ENCODE measurements around the gene WDR7. TPM values are rescaled to one million over a fixed set of nuclear protein-coding genes. Genes with fewer than 3 reads are reported as not detected.

The WDR7 gene
- total and polyA plus RNA-seq, 10 of the 15 experiments (the other 5 are each of a cell fraction or from before 2014, with no cell fraction given), result 2.8 to 16.5 (median 11.7) TPM

DNA sequence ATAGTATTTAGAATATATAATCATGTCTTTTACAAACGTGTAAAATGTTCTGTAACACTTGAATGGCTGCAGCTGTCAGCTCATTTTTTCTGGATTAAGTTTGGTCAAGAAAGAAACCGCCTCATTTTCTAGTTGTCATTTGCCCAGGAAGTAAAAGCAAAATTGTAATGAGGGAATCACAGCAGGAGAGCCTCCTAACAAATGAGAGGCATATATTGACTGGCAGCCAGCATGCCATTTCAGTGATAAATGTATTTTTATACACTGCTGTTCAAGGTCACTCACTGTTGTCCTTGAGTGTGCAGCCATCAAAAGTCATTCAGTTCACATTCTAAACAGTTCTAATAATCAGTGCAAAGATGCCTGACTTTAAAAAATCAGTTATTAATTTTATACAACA lies 351.5 kb downstream of the WDR7 start:
- 35% methylated on average over 2 of the region's 2 CpGs for WGBS (ENCODE audit: insufficient coverage, insufficient replicate concordance, low lambda C conversion rate, missing lambda C conversion rate)
- no peaks in the 10 kb centered on the region; the same call in 1 of the 2 replicates for H4K20me1 ChIP-seq (ENCODE audit: control insufficient read depth, insufficient read depth)
- CTCF ChIA-PET, result interaction anchor here (1.1 to 4.4 kb wide), 3 partner anchors 10 to 133 kb away, joined by 3 to 15 read pairs (median 13); no protein-coding TSS in a partner anchor
- H3K4me1 ChIP-seq (ENCODE audit: control insufficient read depth, insufficient read depth, low read length), result peaks cover 16% of the 10 kb centered on the region
- H3K9me3 ChIP-seq (replicated peaks; ENCODE audit: control insufficient read depth, insufficient read depth, low read length), result no peaks in the 10 kb centered on the region
- TF ChIP-seq IKZF2 (IDR thresholded peaks at IDR 0.05), result 0 out of 4 replicates have a peak, but pooled peaks of 1 of the 2 experiments have one; percentile 19
- TF ChIP-seq EED (IDR thresholded peaks at IDR 0.05; ENCODE audit: low read depth), result no peak
- DNase-seq (ENCODE audit: low read depth, low spot score), result no peak
- RAD21 ChIA-PET (ENCODE audit: unreplicated experiment), result interaction anchor here (0.9 to 4.6 kb wide), 4 partner anchors 11 to 49 kb away, joined by 3 to 28 read pairs (median 7); no protein-coding TSS in a partner anchor
- intact Hi-C loops (cut with micrococcal nuclease; ENCODE audit: unreplicated experiment), result no loop called here
- H3K4me2 ChIP-seq (ENCODE audit: control insufficient read depth, insufficient read depth), result no peak overlapping the region
- FAIRE-seq, result peak; percentile 52
- SMC1A ChIA-PET (ENCODE audit: uncharacterized antibody, unreplicated experiment), result interaction anchor here (0.8 to 7.8 kb wide), 10 partner anchors 8 to 127 kb away, joined by 3 to 94 read pairs (median 7); no protein-coding TSS in a partner anchor
- H3K27ac ChIP-seq (ENCODE audit: control insufficient read depth, insufficient read depth), result no peak overlapping the region
- in situ Hi-C loops (cut with MboI), result no loop called here
- H2AFZ ChIP-seq (ENCODE audit: control insufficient read depth, low read depth, low read length), result no peak overlapping the region
- H3K36me3 ChIP-seq (ENCODE audit: control insufficient read depth in 2 of 2, insufficient read depth in 2 of 2, low read length in 1 of 2), result no peaks in the 10 kb centered on the region
- no peaks in the 10 kb centered on the region for H3K27me3 ChIP-seq (replicated peaks in 1 of 2; ENCODE audit: control insufficient read depth in 2 of 2, insufficient read depth in 2 of 2, low read length in 1 of 2)
- no peak for ATAC-seq
- BruUV-seq (replicated peaks), result no TSS peak
- H3K79me2 ChIP-seq (ENCODE audit: control insufficient read depth, insufficient read depth, low read length), result no peaks in the 10 kb centered on the region
- POLR2A ChIA-PET, result interaction anchor here (1.0 kb wide), 1 partner anchor 16 kb away, joined by 3 read pairs; no protein-coding TSS in a partner anchor
- no peak overlapping the region for H3K4me3 ChIP-seq
- H3K9ac ChIP-seq (ENCODE audit: control insufficient read depth, insufficient read depth, low read length), result no peak overlapping the region

DNA sequence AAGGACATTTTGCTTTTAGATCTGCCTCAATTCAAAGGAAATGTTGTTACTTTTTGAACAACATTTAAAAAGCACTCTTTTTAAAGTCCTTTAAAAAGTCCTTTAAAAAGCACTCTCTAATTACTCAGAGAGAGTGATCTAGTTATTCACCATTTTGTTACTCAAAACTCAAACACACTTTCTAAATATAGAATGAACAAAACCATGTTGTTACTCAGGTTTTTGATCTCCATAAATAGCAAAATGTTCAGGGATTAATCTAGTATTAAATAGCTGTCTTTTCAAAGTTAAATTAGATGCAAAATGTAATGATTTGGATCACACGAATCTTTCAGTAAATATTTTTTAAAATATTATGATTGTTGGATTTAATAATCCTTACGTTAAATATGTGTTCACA lies 352.2 kb downstream of the WDR7 start:
- TF ChIP-seq MEF2A (IDR thresholded peaks at IDR 0.05; ENCODE audit: insufficient read depth, low read depth, low read length) (0 out of 2 replicates have a peak, but pooled peaks have one; percentile 63), JUNB (IDR thresholded peaks at IDR 0.05) (peak; percentile 19; the same call in 1 of the 2 replicates), SPI1 (IDR thresholded peaks at IDR 0.05; ENCODE audit: borderline replicate concordance, insufficient read depth, low read depth, low read length) (no peak), RCOR1 (conservative IDR thresholded peaks at IDR 0.05; ENCODE audit: low read depth, low read length) (no peak), MEF2B (IDR thresholded peaks at IDR 0.05; ENCODE audit: partially characterized antibody, poor library complexity, severe bottlenecking) (peak; percentile 51), BRCA1 (IDR thresholded peaks at IDR 0.05; ENCODE audit: low read depth, low read length) (no peak)
- CTCF ChIA-PET, result interaction anchor here (3.4 to 4.4 kb wide), 2 partner anchors 11 to 134 kb away, joined by 13 to 15 read pairs; no protein-coding TSS in a partner anchor
- no peak overlapping the region for H3K27ac ChIP-seq (ENCODE audit: control insufficient read depth, insufficient read depth)

More for the DNA sequence above, 352.2 kb downstream of the WDR7 start:
- ChIA-PET SMC1A (ENCODE audit: uncharacterized antibody, unreplicated experiment) (interaction anchor here (0.6 to 7.8 kb wide), 11 partner anchors 9 to 100 kb away, joined by 3 to 94 read pairs (median 5); no protein-coding TSS in a partner anchor), RAD21 (ENCODE audit: unreplicated experiment) (interaction anchor here (1.4 to 4.6 kb wide), 5 partner anchors 11 to 134 kb away, joined by 3 to 32 read pairs (median 10); no protein-coding TSS in a partner anchor), POLR2A (interaction anchor here (1.1 to 1.6 kb wide), 3 partner anchors 16 to 48 kb away, joined by 3 to 5 read pairs (median 4); no protein-coding TSS in a partner anchor)
- no peak for ATAC-seq
- intact Hi-C loops (cut with micrococcal nuclease; ENCODE audit: unreplicated experiment) (no loop called here), in situ Hi-C loops (cut with MboI) (no loop called here)
- Histone ChIP-seq H3K9ac (ENCODE audit: control insufficient read depth, insufficient read depth, low read length) (no peak overlapping the region), H3K4me3 (no peak overlapping the region), H3K9me3 (replicated peaks; ENCODE audit: control insufficient read depth, insufficient read depth, low read length) (no peaks in the 10 kb centered on the region), H4K20me1 (ENCODE audit: control insufficient read depth, insufficient read depth) (no peaks in the 10 kb centered on the region), H2AFZ (ENCODE audit: control insufficient read depth, low read depth, low read length) (no peak overlapping the region), H3K36me3 (ENCODE audit: control insufficient read depth in 2 of 2, insufficient read depth in 2 of 2, low read length in 1 of 2) (no peaks in the 10 kb centered on the region), H3K79me2 (ENCODE audit: control insufficient read depth, insufficient read depth, low read length) (no peaks in the 10 kb centered on the region), H3K27me3 (replicated peaks in 1 of 2; ENCODE audit: control insufficient read depth in 2 of 2, insufficient read depth in 2 of 2, low read length in 1 of 2) (no peaks in the 10 kb centered on the region), H3K4me2 (ENCODE audit: control insufficient read depth, insufficient read depth) (no peak overlapping the region), H3K4me1 (ENCODE audit: control insufficient read depth, insufficient read depth, low read length) (peaks cover 16% of the 10 kb centered on the region)
- no TSS peak for BruUV-seq (replicated peaks)
- no peak for DNase-seq (ENCODE audit: low read depth, low spot score)
- peak; percentile 18 for FAIRE-seq
- WGBS (ENCODE audit: insufficient coverage, insufficient replicate concordance, low lambda C conversion rate, missing lambda C conversion rate), result 0% methylated on average over 2 of the region's 2 CpGs
